LNCaP clone FGC (cell line): Measurements from ENCODE around the gene TSEN2.

Source experiments
- DNase-seq: peaks from one replicate; pipeline ENCODE4 v3.0.0-alpha.2; 2011; ENCODE audit warnings: low read depth
- H3K4me3 ChIP-seq: 2 replicates; pipeline ENCODE4 v1.5.1; 2011; ENCODE audit warnings: mild to moderate bottlenecking, low read depth, low read length, control low read depth
- TF ChIP-seq, protein P1 (sequence below): IDR thresholded peaks from 2 replicates; pipeline ENCODE4 v1.5.1; 2012; ENCODE audit warnings: mild to moderate bottlenecking; ENCODE audit not compliant: control insufficient read depth, insufficient read depth; ENCODE audit errors: extremely low read depth

Gene TSEN2

GRCh38 chr3:12501360-12502020, 17.2 kb downstream of the TSEN2 start:
- TF ChIP-seq, protein P1, sequence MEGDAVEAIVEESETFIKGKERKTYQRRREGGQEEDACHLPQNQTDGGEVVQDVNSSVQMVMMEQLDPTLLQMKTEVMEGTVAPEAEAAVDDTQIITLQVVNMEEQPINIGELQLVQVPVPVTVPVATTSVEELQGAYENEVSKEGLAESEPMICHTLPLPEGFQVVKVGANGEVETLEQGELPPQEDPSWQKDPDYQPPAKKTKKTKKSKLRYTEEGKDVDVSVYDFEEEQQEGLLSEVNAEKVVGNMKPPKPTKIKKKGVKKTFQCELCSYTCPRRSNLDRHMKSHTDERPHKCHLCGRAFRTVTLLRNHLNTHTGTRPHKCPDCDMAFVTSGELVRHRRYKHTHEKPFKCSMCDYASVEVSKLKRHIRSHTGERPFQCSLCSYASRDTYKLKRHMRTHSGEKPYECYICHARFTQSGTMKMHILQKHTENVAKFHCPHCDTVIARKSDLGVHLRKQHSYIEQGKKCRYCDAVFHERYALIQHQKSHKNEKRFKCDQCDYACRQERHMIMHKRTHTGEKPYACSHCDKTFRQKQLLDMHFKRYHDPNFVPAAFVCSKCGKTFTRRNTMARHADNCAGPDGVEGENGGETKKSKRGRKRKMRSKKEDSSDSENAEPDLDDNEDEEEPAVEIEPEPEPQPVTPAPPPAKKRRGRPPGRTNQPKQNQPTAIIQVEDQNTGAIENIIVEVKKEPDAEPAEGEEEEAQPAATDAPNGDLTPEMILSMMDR: no peak
- no peak for DNase-seq
- no peak overlapping the region for H3K4me3 ChIP-seq

GRCh38 chr3:12503126-12503957, 19.1 kb downstream of the TSEN2 start:
- DNase-seq: no peak

GRCh38 chr3:12506201-12506709, 22.0 kb downstream of the TSEN2 start:
- no peak for DNase-seq
- TF ChIP-seq, protein P1: no peak
- H3K4me3 ChIP-seq: no peak overlapping the region

More at GRCh38 chr3:12503126-12503957, 19.1 kb downstream of the TSEN2 start:
- TF ChIP-seq, protein P1: no peak
- H3K4me3 ChIP-seq: no peak overlapping the region

DNA sequence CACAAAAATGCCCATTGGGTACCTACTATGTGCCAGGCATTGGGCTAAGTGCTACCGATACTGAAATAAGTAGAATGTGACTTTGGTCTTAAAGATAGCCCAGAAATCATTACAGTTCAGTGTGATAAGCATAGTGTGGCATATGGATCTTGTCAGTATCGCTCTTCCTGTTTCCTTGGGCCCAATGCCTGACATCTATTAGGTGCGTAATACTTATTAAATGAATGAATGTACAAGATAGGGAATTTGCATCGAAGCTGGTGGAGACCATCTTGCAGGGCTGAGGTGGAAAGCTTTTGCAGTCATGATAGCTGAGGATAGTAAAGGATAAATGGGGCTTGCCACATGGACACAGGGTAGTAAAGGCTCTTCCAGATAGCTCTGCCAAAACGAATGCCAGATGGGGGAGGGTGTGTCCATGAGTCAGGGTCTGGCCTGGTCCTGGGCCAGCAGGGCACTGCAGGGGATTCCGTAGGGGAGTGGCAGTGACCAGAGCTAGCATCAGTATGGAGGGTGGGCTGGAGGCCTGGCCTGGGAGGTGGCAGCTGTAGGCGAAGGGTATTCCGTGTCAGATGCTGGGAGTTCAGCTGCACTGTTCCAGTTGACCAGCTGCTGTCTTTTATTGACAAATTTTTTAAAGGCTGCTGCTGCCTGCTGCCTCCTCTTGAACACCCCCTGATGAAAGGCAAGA, 23.5 kb downstream of the TSEN2 start:
- TF ChIP-seq, protein P1: no peak
- no peak for DNase-seq
- no peak overlapping the region for H3K4me3 ChIP-seq

- TF ChIP-seq, protein P1: no peak
- DNase-seq: no peak
- H3K4me3 ChIP-seq: no peak overlapping the region
Measured at GRCh38 chr3:12508291-12508700, 24.0 kb downstream of the TSEN2 start.

GRCh38 chr3:12509466-12509865, 25.2 kb downstream of the TSEN2 start:
- H3K4me3 ChIP-seq: no peak overlapping the region
- DNase-seq: no peak
- TF ChIP-seq, protein P1: no peak
